HepG2 (cell line): Measurements from ENCODE around the gene COX4I2. TPM values are rescaled to one million over a fixed set of nuclear protein-coding genes. Genes with fewer than 3 reads are reported as not detected.

Source experiments
- AKAP8 ChIP-seq: sonication (generic); formaldehyde crosslinking; IDR thresholded peaks from 2 replicates; pipeline ENCODE4 v1.5.1; 2020; ENCODE audit warnings: mild to moderate bottlenecking, missing genetic modification reagents
- ATF4 ChIP-seq, 2 experiments: fragments of 450-650 bp in 1 of 2; sonication (generic) in 1 of 2; formaldehyde crosslinking; IDR thresholded peaks; 2 replicates each; pipeline versions ENCODE4 v1.5.0 to v1.8.0; 2020 to 2022; ENCODE audit warnings: mild to moderate bottlenecking in 1 of 2, missing genetic modification reagents in 1 of 2
- FOXA1 ChIP-seq, 2 experiments: fragments of 450-650 bp in 1 of 2; sonication (generic) in 1 of 2; formaldehyde crosslinking in 1 of 2; IDR thresholded peaks; 2 replicates each; pipeline versions ENCODE4 v1.4.0 to v1.6.1; 2016 to 2020; ENCODE audit warnings: missing genetic modification reagents in 1 of 2
- KDM3A ChIP-seq: IDR thresholded peaks from 2 replicates; pipeline ENCODE4 v1.6.1; 2018; ENCODE audit warnings: low read depth, missing compliant biosample characterization
- MAX ChIP-seq: IDR thresholded peaks from 2 replicates; pipeline ENCODE4 v1.6.1; 2012; ENCODE audit warnings: inconsistent platforms
- REST ChIP-seq, 2 experiments: IDR thresholded peaks; 2 replicates each; pipeline ENCODE4 v1.6.1; 2011 to 2012; ENCODE audit warnings: low read length in 2 of 2, borderline replicate concordance in 1 of 2, low read depth in 1 of 2, mild to moderate bottlenecking in 1 of 2, moderate library complexity in 1 of 2
- SOX13 ChIP-seq, 3 experiments: fragments of 450-650 bp in 1 of 3; sonication (generic) in 1 of 3; formaldehyde crosslinking in 1 of 3; IDR thresholded peaks in 2 of 3; conservative IDR thresholded peaks in 1 of 3; 2 replicates each; pipeline versions ENCODE4 v1.5.0 to v1.6.1; 2016 to 2020; ENCODE audit warnings: antibody characterized with exemption in 1 of 3, mild to moderate bottlenecking in 1 of 3, missing compliant biosample characterization in 1 of 3, missing genetic modification reagents in 1 of 3, moderate library complexity in 1 of 3
- TCF7 ChIP-seq: sonication (generic); IDR thresholded peaks from 2 replicates; pipeline ENCODE4 v1.6.1; 2016; ENCODE audit warnings: antibody characterized with exemption, low read depth
- TMF1 ChIP-seq: sonication (generic); formaldehyde crosslinking; IDR thresholded peaks from 2 replicates; pipeline ENCODE4 v1.8.1; 2022; ENCODE audit warnings: low read depth, missing genetic modification reagents
- ZFP90 ChIP-seq: sonication (generic); formaldehyde crosslinking; IDR thresholded peaks from 2 replicates; pipeline ENCODE4 v1.8.0; 2022; ENCODE audit warnings: missing genetic modification reagents, mild to moderate bottlenecking, inconsistent platforms, borderline replicate concordance
- ZFP91 ChIP-seq: sonication (generic); formaldehyde crosslinking; IDR thresholded peaks from 2 replicates; pipeline ENCODE4 v1.9.0; 2022; ENCODE audit warnings: missing genetic modification reagents, mild to moderate bottlenecking, borderline replicate concordance
- ZHX2 ChIP-seq, 2 experiments: sonication (generic) in 1 of 2; formaldehyde crosslinking in 1 of 2; IDR thresholded peaks; 2 replicates each; pipeline versions ENCODE4 v1.6.1 to v1.9.0; 2014 to 2022; ENCODE audit warnings: antibody characterized with exemption in 1 of 2, borderline replicate concordance in 1 of 2, inconsistent platforms in 1 of 2, low read depth in 1 of 2, missing genetic modification reagents in 1 of 2
- polyA plus RNA-seq, 8 experiments: library from polyadenylated mRNA; depleted of rRNA in 3 of 8; stranded (reverse) in 7 of 8; unstranded in 1 of 8; fragments of >200 nt; fragmentation: Illumina TruSeq in 4 of 8; extraction: Trizol in 4 of 8; gene quantifications; 2 replicates each; pipeline versions ENCODE4 v1.2.1 to v1.2.3, GENCODE V29; 2011 to 2016; ENCODE audit warnings: low read depth in 4 of 8, missing spikeins in 1 of 8, mixed read lengths in 1 of 8; ENCODE audit not compliant: insufficient read depth in 1 of 8
- total RNA-seq, 5 experiments: library from RNA; depleted of rRNA; stranded (reverse); fragments of >200 nt; fragmentation: Illumina TruSeq; extraction: Trizol; gene quantifications; 2 replicates each; pipeline ENCODE4 v1.2.3, GENCODE V29; 2016; ENCODE audit warnings: low read depth in 1 of 5

The COX4I2 gene
- total and polyA plus RNA-seq, 2 of the 13 experiments (the other 11 are each of a cell fraction or from before 2014, with no cell fraction given): 1.1 TPM; not detected in 1

- no peak for TF ChIP-seq MAX
- 0 out of 2 replicates have a peak, but pooled peaks have one; percentile 13 for TF ChIP-seq ZHX2 (IDR thresholded peaks at IDR 0.05; ENCODE audit: low read depth)
- peak; percentile 46; the same call in 1 of the 2 replicates for TF ChIP-seq ZHX2 (CRISPR knock-in tag; IDR thresholded peaks at IDR 0.05; ENCODE audit: borderline replicate concordance)
- peak; percentile 82; the same call in 1 of the 2 replicates for TF ChIP-seq KDM3A (CRISPR knock-in tag)
- TF ChIP-seq ZFP91 (CRISPR knock-in tag): peak; percentile 87
- TF ChIP-seq SOX13 (IDR thresholded peaks at IDR 0.05): peak; percentile 70
- peak; percentile 6 to 99; a peak in 3 of 4 replicates for TF ChIP-seq SOX13 (CRISPR knock-in tag; conservative IDR thresholded peaks at IDR 0.05 in 1 of 2, IDR thresholded peaks at IDR 0.05 in 1 of 2)
- TF ChIP-seq ZFP90 (CRISPR knock-in tag): peak; percentile 21; the same call in 1 of the 2 replicates
- TF ChIP-seq TMF1 (CRISPR knock-in tag): peak; percentile 4; the same call in 1 of the 2 replicates
- TF ChIP-seq REST (IDR thresholded peaks at IDR 0.05; ENCODE audit: borderline replicate concordance in 1 of 2, low read depth in 1 of 2, low read length in 2 of 2): peak in 1 of 2 experiments; percentile 37; a peak in 2 of 4 replicates
- TF ChIP-seq AKAP8 (CRISPR knock-in tag): peak; percentile 91
- peak; percentile 71 for TF ChIP-seq TCF7
- TF ChIP-seq ATF4 (CRISPR knock-in tag; IDR thresholded peaks at IDR 0.05): peak in 1 of 2 experiments; percentile 44; a peak in 1 of 4 replicates
- no peak for TF ChIP-seq FOXA1 (IDR thresholded peaks at IDR 0.05)
- peak; percentile 73 for TF ChIP-seq FOXA1 (CRISPR knock-in tag; IDR thresholded peaks at IDR 0.05)
Observed at GRCh38 chr20:31606804-31607639, 30.7 kb upstream of the COX4I2 start (continued).
